GM18505 (cell line): ENCODE results near the gene TAGLN3.

Source experiments
- ATAC-seq: cut with Tn5 transposase; IDR thresholded peaks from one replicate; pipeline ENCODE4 v1.9.1; 2021; ENCODE audit not compliant: unreplicated experiment
- POLR2A ChIP-seq: IDR thresholded peaks from 4 replicates; pipeline ENCODE4 v1.6.1; 2011; ENCODE audit warnings: borderline replicate concordance; ENCODE audit not compliant: insufficient read depth, insufficient read length; ENCODE audit errors: extremely low read depth

Gene TAGLN3

GRCh38 chr3:112056451-112056929 is 57.8 kb downstream of the TAGLN3 start:
- ATAC-seq: no peak
- no peak for TF ChIP-seq POLR2A

DNA sequence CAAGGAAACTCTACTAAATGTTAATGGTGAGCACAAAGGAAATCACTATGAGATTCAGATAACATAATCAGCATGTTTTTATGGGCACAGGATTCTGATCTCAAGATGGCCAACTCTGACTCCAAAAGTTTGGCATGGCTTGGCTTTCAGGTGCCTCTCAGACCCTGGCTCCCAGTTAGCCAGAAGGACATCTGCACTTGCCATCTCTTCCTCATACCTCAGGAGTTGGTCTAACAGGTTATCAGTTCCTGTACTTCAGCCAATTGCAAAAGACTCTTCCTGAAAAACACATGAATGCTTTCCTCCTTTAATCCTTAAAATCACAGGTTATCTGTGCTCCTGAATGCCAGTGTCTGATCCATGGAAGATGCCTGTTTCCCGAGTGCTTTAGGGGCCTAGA is 60.8 kb downstream of the TAGLN3 start:
- TF ChIP-seq POLR2A: no peak

GRCh38 chr3:112061152-112061551 is 62.4 kb downstream of the TAGLN3 start:
- no peak for ATAC-seq
- TF ChIP-seq POLR2A: no peak

More for the DNA sequence above, 60.8 kb downstream of the TAGLN3 start:
- no peak for ATAC-seq
